Measurements from ENCODE around the gene IL23A. TPM values are rescaled to one million over a fixed set of nuclear protein-coding genes. Genes with fewer than 3 reads are reported as not detected.

IL23A gene
- total RNA-seq, 1 experiment from 2014 or later: 17.5 TPM

DNA sequence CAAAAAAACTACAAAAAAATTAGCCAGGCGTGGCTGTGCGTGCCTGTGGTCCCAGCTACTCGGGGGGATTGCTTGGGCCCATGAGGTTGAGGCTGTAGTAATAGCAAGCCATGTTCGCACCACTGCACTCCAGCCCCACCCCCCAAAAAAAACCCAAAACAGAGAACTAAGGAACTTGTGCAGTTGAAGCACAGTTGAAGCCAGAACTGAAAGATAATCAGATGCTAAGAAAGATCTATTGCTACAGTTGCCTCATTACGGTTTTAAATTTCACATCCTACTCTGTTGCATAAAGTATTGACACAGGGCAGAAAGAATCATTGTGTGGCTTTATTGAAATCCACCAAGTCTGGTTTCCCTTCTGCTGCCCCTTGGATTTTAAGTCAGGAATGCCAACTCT is 42.4 kb upstream of the IL23A start:
- Histone ChIP-seq H3K9ac (ENCODE audit: low read length) (no peak overlapping the region), H3K9me3 (ENCODE audit: low read length) (no peaks in the 10 kb centered on the region), H3F3A (ENCODE audit: low read length, unreplicated experiment) (no peaks in the 10 kb centered on the region), H3K27me3 (ENCODE audit: low read length) (no peaks in the 10 kb centered on the region), H2AFZ (ENCODE audit: low read length) (no peak overlapping the region), H3K4me3 (ENCODE audit: low read length) (no peak overlapping the region), H3K4me2 (ENCODE audit: low read length) (peak overlapping the region; percentile 87), H3K27ac (ENCODE audit: low read length) (no peak overlapping the region), H3K4me1 (ENCODE audit: insufficient read depth, low read length) (peaks cover 53% of the 10 kb centered on the region), H4K20me1 (ENCODE audit: low read length) (peaks cover 28% of the 10 kb centered on the region; the same call in 1 of the 2 replicates), H3K36me3 (ENCODE audit: low read depth, low read length) (peaks cover 18% of the 10 kb centered on the region), H3K9me2 (replicated peaks; ENCODE audit: low read length) (no peaks in the 10 kb centered on the region), H3K79me2 (ENCODE audit: low read length) (peaks cover 79% of the 10 kb centered on the region)
- BruUV-seq (replicated peaks): no TSS peak
- intact Hi-C loops (cut with micrococcal nuclease): no loop called here
- ChIA-PET POLR2A (ENCODE audit: unreplicated experiment) (no interaction called here), CTCF (no interaction called here)
- ATAC-seq (no peak), DNase-seq (no peak)
- TF ChIP-seq EZH2phosphoT487 (IDR thresholded peaks at IDR 0.05; ENCODE audit: borderline replicate concordance, low read length): no peak
- TF ChIP-seq, protein P1, sequence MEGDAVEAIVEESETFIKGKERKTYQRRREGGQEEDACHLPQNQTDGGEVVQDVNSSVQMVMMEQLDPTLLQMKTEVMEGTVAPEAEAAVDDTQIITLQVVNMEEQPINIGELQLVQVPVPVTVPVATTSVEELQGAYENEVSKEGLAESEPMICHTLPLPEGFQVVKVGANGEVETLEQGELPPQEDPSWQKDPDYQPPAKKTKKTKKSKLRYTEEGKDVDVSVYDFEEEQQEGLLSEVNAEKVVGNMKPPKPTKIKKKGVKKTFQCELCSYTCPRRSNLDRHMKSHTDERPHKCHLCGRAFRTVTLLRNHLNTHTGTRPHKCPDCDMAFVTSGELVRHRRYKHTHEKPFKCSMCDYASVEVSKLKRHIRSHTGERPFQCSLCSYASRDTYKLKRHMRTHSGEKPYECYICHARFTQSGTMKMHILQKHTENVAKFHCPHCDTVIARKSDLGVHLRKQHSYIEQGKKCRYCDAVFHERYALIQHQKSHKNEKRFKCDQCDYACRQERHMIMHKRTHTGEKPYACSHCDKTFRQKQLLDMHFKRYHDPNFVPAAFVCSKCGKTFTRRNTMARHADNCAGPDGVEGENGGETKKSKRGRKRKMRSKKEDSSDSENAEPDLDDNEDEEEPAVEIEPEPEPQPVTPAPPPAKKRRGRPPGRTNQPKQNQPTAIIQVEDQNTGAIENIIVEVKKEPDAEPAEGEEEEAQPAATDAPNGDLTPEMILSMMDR (conservative IDR thresholded peaks at IDR 0.05; ENCODE audit: low read depth, low read length): no peak
- no peak for TF ChIP-seq EZH2 (IDR thresholded peaks at IDR 0.05; ENCODE audit: low read length, unreplicated experiment)

- POLR2A ChIA-PET (ENCODE audit: unreplicated experiment): no interaction called here
- H3K9me3 ChIP-seq (ENCODE audit: low read length): no peaks in the 10 kb centered on the region
- H2AFZ ChIP-seq (ENCODE audit: low read length): no peak overlapping the region
- H3F3A ChIP-seq (ENCODE audit: low read length, unreplicated experiment): no peaks in the 10 kb centered on the region
- peak; percentile 30 for DNase-seq
- peaks cover 28% of the 10 kb centered on the region; the same call in 1 of the 2 replicates for H4K20me1 ChIP-seq (ENCODE audit: low read length)
- no peaks in the 10 kb centered on the region for H3K27me3 ChIP-seq (ENCODE audit: low read length)
- H3K4me3 ChIP-seq (ENCODE audit: low read length): peak overlapping the region; percentile 9; the same call in 1 of the 2 replicates
- no peak overlapping the region for H3K27ac ChIP-seq (ENCODE audit: low read length)
- peaks cover 18% of the 10 kb centered on the region for H3K36me3 ChIP-seq (ENCODE audit: low read depth, low read length)
- intact Hi-C loops (cut with micrococcal nuclease): no loop called here
- TF ChIP-seq, protein P1 (conservative IDR thresholded peaks at IDR 0.05; ENCODE audit: low read depth, low read length): no peak
- TF ChIP-seq EZH2phosphoT487 (IDR thresholded peaks at IDR 0.05; ENCODE audit: borderline replicate concordance, low read length) (no peak), EZH2 (IDR thresholded peaks at IDR 0.05; ENCODE audit: low read length, unreplicated experiment) (no peak)
- no peaks in the 10 kb centered on the region for H3K9me2 ChIP-seq (replicated peaks; ENCODE audit: low read length)
- BruUV-seq (replicated peaks): no TSS peak
- no peak for ATAC-seq
- H3K4me1 ChIP-seq (ENCODE audit: insufficient read depth, low read length): peaks cover 44% of the 10 kb centered on the region
- peaks cover 74% of the 10 kb centered on the region for H3K79me2 ChIP-seq (ENCODE audit: low read length)
- H3K9ac ChIP-seq (ENCODE audit: low read length): no peak overlapping the region
- peak overlapping the region; percentile 87 for H3K4me2 ChIP-seq (ENCODE audit: low read length)
- CTCF ChIA-PET: no interaction called here
Observed at GRCh38 chr12:56297400-56297799, 41.3 kb upstream of the IL23A start.

DNA sequence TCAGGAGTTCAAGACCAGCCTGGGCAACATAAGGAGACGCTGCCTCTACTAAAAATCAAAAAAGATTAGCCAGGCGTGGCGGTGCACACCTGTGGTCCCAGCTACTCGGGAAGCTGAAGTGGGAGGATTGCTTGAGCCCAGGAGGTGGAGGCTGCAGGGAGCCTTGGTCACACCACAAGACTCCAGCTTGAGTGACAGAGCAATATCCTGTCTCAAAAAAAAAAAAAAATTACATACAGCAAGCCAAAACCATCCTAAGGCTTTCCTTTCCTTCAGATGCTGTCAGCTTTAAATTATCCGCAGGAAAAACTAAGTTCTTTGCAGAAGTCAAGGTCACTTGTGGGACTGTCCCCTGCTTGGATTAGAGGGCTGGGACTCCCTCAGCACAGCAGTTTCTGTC is 39.9 kb upstream of the IL23A start:
- no peak overlapping the region for H2AFZ ChIP-seq (ENCODE audit: low read length)
- ATAC-seq (no peak), DNase-seq (no peak)
- no peaks in the 10 kb centered on the region for H3K9me3 ChIP-seq (ENCODE audit: low read length)
- POLR2A ChIA-PET (ENCODE audit: unreplicated experiment): interaction anchor here (0.6 kb wide), 2 partner anchors 12 to 40 kb away, joined by 3 to 6 read pairs; no protein-coding TSS in a partner anchor
- H3F3A ChIP-seq (ENCODE audit: low read length, unreplicated experiment): no peaks in the 10 kb centered on the region
- no peaks in the 10 kb centered on the region for H3K27me3 ChIP-seq (ENCODE audit: low read length)
- peak overlapping the region; percentile 87 for H3K4me2 ChIP-seq (ENCODE audit: low read length)
- peak overlapping the region; percentile 96 for H3K4me3 ChIP-seq (ENCODE audit: low read length)
- peaks cover 39% of the 10 kb centered on the region for H3K4me1 ChIP-seq (ENCODE audit: insufficient read depth, low read length)
- H3K9ac ChIP-seq (ENCODE audit: low read length): peak overlapping the region; percentile 89
- intact Hi-C loops (cut with micrococcal nuclease): no loop called here
- no peak overlapping the region for H3K27ac ChIP-seq (ENCODE audit: low read length)
- CTCF ChIA-PET: no interaction called here
- no TSS peak for BruUV-seq (replicated peaks)
- no peak for TF ChIP-seq EZH2 (IDR thresholded peaks at IDR 0.05; ENCODE audit: low read length, unreplicated experiment)
- TF ChIP-seq, protein P1 (conservative IDR thresholded peaks at IDR 0.05; ENCODE audit: low read depth, low read length): no peak
- TF ChIP-seq EZH2phosphoT487 (IDR thresholded peaks at IDR 0.05; ENCODE audit: borderline replicate concordance, low read length): no peak
- peaks cover 18% of the 10 kb centered on the region for H3K36me3 ChIP-seq (ENCODE audit: low read depth, low read length)
- H3K79me2 ChIP-seq (ENCODE audit: low read length): peaks cover 62% of the 10 kb centered on the region
- H4K20me1 ChIP-seq (ENCODE audit: low read length): peaks cover 23% of the 10 kb centered on the region; the same call in 1 of the 2 replicates
- no peaks in the 10 kb centered on the region for H3K9me2 ChIP-seq (replicated peaks; ENCODE audit: low read length)

All from PC-3 (cell line).